KMS-11 (cell line): ENCODE data around the gene SPAG9.

Source experiments
- H2AFZ ChIP-seq: fragments of 200-600 bp; sonication (generic); 2 replicates; pipeline ENCODE4 v1.6.1; 2016; ENCODE audit warnings: antibody characterized with exemption, mixed run types, low read depth
- H3K27ac ChIP-seq: fragments of 200-600 bp; sonication (generic); 2 replicates; pipeline ENCODE4 v1.6.1; 2016; ENCODE audit warnings: mild to moderate bottlenecking, mixed run types
- H3K27me3 ChIP-seq: fragments of 200-600 bp; sonication (generic); 2 replicates; pipeline ENCODE4 v1.6.1; 2017; ENCODE audit warnings: mild to moderate bottlenecking, low read depth, mixed run types, moderate library complexity; ENCODE audit not compliant: insufficient read depth
- H3K36me3 ChIP-seq: fragments of 200-600 bp; sonication (generic); 2 replicates; pipeline ENCODE4 v1.6.1; 2017; ENCODE audit warnings: mild to moderate bottlenecking, mixed run types; ENCODE audit not compliant: insufficient read depth
- H3K4me1 ChIP-seq: fragments of 200-600 bp; sonication (generic); 2 replicates; pipeline ENCODE4 v1.6.1; 2016; ENCODE audit warnings: mild to moderate bottlenecking, low read depth, mixed run types; ENCODE audit not compliant: poor library complexity, severe bottlenecking
- H3K4me2 ChIP-seq: fragments of 200-600 bp; sonication (generic); 2 replicates; pipeline ENCODE4 v1.7.0; 2016; ENCODE audit warnings: mild to moderate bottlenecking, mixed run types
- H3K4me3 ChIP-seq: fragments of 200-600 bp; sonication (generic); IDR thresholded peaks from 2 replicates; pipeline ENCODE4 v1.6.1; 2017; ENCODE audit warnings: low read depth, low read length, mixed read lengths; ENCODE audit not compliant: insufficient read depth
- H3K79me2 ChIP-seq: fragments of 200-600 bp; sonication (generic); 2 replicates; pipeline ENCODE4 v1.6.1; 2016; ENCODE audit warnings: low read depth, mixed run types; ENCODE audit not compliant: insufficient read depth
- H3K9ac ChIP-seq: fragments of 200-600 bp; sonication (generic); 2 replicates; pipeline ENCODE4 v1.6.1; 2016; ENCODE audit warnings: mild to moderate bottlenecking, mixed run types
- H4K20me1 ChIP-seq: fragments of 200-600 bp; sonication (generic); 2 replicates; pipeline ENCODE4 v1.6.1; 2016; ENCODE audit warnings: mild to moderate bottlenecking, mixed run types; ENCODE audit not compliant: insufficient read depth
- TF ChIP-seq, protein P1 (sequence below): fragments of 200-600 bp; sonication (generic); conservative IDR thresholded peaks from 2 replicates; pipeline ENCODE4 v1.6.1; 2017; ENCODE audit warnings: low read depth, mild to moderate bottlenecking, antibody characterized with exemption, low read length, moderate library complexity, mixed read lengths

Gene SPAG9

GRCh38 chr17:51015145-51015558 lies 105.5 kb downstream of the SPAG9 start:
- no peaks in the 10 kb centered on the region for H4K20me1 ChIP-seq
- no peak overlapping the region for H3K9ac ChIP-seq
- peaks cover 21% of the 10 kb centered on the region for H3K4me1 ChIP-seq
- H2AFZ ChIP-seq, result no peak overlapping the region
- H3K79me2 ChIP-seq, result no peaks in the 10 kb centered on the region
- H3K27me3 ChIP-seq, result no peaks in the 10 kb centered on the region
- no peak overlapping the region for H3K4me3 ChIP-seq
- H3K27ac ChIP-seq, result peak overlapping the region; percentile 3; the same call in 1 of the 2 replicates
- H3K36me3 ChIP-seq, result no peaks in the 10 kb centered on the region
- TF ChIP-seq, protein P1, sequence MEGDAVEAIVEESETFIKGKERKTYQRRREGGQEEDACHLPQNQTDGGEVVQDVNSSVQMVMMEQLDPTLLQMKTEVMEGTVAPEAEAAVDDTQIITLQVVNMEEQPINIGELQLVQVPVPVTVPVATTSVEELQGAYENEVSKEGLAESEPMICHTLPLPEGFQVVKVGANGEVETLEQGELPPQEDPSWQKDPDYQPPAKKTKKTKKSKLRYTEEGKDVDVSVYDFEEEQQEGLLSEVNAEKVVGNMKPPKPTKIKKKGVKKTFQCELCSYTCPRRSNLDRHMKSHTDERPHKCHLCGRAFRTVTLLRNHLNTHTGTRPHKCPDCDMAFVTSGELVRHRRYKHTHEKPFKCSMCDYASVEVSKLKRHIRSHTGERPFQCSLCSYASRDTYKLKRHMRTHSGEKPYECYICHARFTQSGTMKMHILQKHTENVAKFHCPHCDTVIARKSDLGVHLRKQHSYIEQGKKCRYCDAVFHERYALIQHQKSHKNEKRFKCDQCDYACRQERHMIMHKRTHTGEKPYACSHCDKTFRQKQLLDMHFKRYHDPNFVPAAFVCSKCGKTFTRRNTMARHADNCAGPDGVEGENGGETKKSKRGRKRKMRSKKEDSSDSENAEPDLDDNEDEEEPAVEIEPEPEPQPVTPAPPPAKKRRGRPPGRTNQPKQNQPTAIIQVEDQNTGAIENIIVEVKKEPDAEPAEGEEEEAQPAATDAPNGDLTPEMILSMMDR, result no peak
- peak overlapping the region; percentile 9; the same call in 1 of the 2 replicates for H3K4me2 ChIP-seq

DNA sequence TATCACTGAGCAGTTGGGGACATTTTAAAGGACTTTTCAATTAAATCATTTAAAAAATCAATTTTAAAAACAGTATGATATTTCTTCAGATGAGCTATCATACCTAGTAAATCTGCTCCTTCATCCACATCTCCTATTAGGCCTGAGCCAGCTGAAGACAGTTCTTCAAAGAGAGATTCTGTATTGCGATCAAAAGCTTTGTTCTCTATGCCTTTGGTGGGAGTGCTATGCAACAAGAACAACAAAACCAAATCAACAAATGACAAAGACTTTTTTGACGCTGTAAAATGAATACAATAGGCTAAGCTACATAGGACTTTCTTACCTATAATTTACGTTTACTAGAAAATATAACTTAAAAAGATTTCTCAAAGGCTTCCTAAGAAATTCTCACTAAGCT lies 106.5 kb downstream of the SPAG9 start:
- Histone ChIP-seq H3K27me3 (no peaks in the 10 kb centered on the region), H3K4me2 (no peak overlapping the region), H3K9ac (no peak overlapping the region), H4K20me1 (no peaks in the 10 kb centered on the region), H3K36me3 (no peaks in the 10 kb centered on the region), H3K79me2 (no peaks in the 10 kb centered on the region), H3K4me1 (peaks cover 21% of the 10 kb centered on the region), H3K4me3 (no peak overlapping the region), H3K27ac (no peak overlapping the region), H2AFZ (no peak overlapping the region)
- TF ChIP-seq, protein P1, result no peak

GRCh38 chr17:51013322-51013721 lies 107.3 kb downstream of the SPAG9 start:
- H3K4me3 ChIP-seq, result no peak overlapping the region
- H3K27me3 ChIP-seq, result no peaks in the 10 kb centered on the region
- no peak overlapping the region for H2AFZ ChIP-seq
- no peaks in the 10 kb centered on the region for H4K20me1 ChIP-seq
- TF ChIP-seq, protein P1, result no peak
- H3K79me2 ChIP-seq, result no peaks in the 10 kb centered on the region
- H3K27ac ChIP-seq, result no peak overlapping the region
- no peak overlapping the region for H3K9ac ChIP-seq
- no peaks in the 10 kb centered on the region for H3K36me3 ChIP-seq
- no peak overlapping the region for H3K4me2 ChIP-seq
- H3K4me1 ChIP-seq, result peaks cover 21% of the 10 kb centered on the region

GRCh38 chr17:51012538-51012937 lies 108.1 kb downstream of the SPAG9 start:
- Histone ChIP-seq H3K27ac (no peak overlapping the region), H3K36me3 (no peaks in the 10 kb centered on the region), H3K4me2 (no peak overlapping the region), H4K20me1 (no peaks in the 10 kb centered on the region), H3K9ac (no peak overlapping the region), H3K4me1 (peaks cover 21% of the 10 kb centered on the region), H3K27me3 (no peaks in the 10 kb centered on the region), H2AFZ (no peak overlapping the region), H3K4me3 (no peak overlapping the region), H3K79me2 (no peaks in the 10 kb centered on the region)
- TF ChIP-seq, protein P1, result no peak
